GM10266 (cell line): ENCODE results near the gene LAT.

Source experiments
- DNase-seq: peaks from one replicate; pipeline ENCODE4 v3.0.0; 2012; ENCODE audit errors: extremely low spot score
- CTCF ChIP-seq: IDR thresholded peaks from 2 replicates; pipeline ENCODE4 v1.5.1; 2012; ENCODE audit warnings: mild to moderate bottlenecking, low read depth; ENCODE audit not compliant: control insufficient read depth, insufficient read depth; ENCODE audit errors: missing control alignments

LAT gene

GRCh38 chr16:29011112-29011511, 26.3 kb downstream of the LAT start:
- no peak for DNase-seq
- TF ChIP-seq CTCF: no peak

DNA sequence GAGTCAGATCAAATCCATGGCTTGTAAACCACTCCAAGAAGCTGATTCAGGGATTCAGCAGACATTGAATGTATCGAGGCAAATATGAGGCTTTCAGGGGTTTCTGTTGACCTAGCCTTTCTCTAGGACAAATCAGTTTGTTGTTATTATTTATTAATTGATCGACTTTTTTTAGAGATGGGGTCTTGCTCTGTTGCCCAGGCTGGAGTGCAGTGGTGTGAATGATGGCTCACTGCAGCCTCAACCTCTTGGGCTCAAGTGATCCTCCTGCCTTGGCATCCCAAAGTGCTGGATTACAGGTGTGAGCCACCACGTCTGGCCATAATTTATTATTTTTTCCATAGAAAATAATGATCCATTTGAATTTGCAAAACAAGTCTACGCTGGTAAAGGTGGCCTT, 27.0 kb downstream of the LAT start:
- TF ChIP-seq CTCF: no peak
- DNase-seq: no peak

DNA sequence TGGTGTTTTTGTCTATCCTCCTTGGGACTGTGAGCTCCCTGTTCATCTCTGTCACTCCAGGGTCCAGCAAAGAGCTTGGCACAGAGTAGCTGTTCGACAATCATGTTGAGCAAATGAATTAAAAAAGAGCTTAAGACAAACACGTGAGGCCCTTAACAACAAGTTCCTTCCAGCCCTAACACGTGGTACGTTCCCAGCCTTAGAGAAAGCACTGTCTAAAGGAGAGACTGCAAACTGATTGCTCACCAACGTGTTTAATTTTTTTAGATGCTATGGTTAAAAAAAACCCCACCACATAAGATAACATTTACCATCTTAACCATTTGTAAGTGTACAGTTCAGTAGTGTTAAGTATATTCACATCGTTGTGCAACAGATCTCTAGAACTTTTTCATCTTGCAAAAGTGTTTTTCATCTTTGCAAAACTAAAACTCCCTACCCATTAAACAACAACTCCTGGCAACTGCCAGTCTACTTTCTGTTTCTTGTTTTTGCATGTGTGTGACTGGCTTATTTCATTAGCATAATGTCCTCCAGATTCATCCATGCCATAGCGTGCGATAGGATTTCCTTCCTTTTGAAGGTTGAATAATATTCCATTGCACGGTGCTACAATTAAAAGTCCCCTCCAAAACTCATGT, 28.2 kb downstream of the LAT start:
- no peak for TF ChIP-seq CTCF
- DNase-seq: no peak

DNA sequence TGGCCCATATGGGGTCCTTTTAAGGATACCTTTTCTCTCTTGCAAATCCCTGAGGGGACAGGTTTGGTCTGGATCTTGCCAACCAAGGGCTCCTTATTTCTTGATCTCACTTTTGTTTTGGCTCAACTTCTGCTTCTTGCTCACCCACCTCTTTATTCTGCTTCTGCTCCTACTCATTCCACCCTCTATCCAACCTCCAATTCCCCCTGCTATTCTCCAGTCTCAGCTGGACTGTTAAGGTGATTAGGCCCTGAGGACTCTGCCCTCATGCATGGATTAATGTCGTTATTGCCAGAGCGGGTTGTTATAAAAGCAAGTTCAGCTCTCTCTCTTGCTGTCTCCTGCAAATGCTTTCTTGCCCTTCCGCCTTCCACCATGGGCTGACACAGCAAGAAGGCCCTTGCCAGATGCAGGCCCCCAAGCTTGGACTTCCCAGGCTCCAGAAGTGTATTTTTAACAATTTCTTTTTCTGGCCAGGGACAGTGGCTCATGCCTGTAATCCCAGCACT, 29.8 kb downstream of the LAT start:
- TF ChIP-seq CTCF: no peak
- no peak for DNase-seq

- no peak for DNase-seq
- no peak for TF ChIP-seq CTCF
Observed at GRCh38 chr16:29022196-29022595, 37.3 kb downstream of the LAT start.

GRCh38 chr16:29023279-29024277, 38.7 kb downstream of the LAT start:
- no peak for DNase-seq
- TF ChIP-seq CTCF: no peak
